A673 (cell line): Measurements from ENCODE around the gene AOPEP. TPM values are rescaled to one million over a fixed set of nuclear protein-coding genes. Genes with fewer than 3 reads are reported as not detected.

Experiments
- BruUV-seq: library from RNA; stranded (reverse); fragments of 400-500 nt; replicated peaks from 2 replicates; lab custom pipeline; 2021; lab: Mats Ljungman, UMichigan
- CTCF ChIA-PET: fragments of 300-600 bp; sonication (Branson Sonifier 250); formaldehyde crosslinking; loops from one replicate; lab custom pipeline; 2022; ENCODE audit warnings: antibody characterized with exemption; lab: Charles Lee
- POLR2A ChIA-PET: fragments of 300-600 bp; sonication (Branson Sonifier 250); formaldehyde crosslinking; loops from one replicate; lab custom pipeline; 2022; ENCODE audit warnings: antibody characterized with exemption; ENCODE audit not compliant: low non-redundant PET; lab: Charles Lee
- DNase-seq: peaks from one replicate; pipeline ENCODE4 v3.0.0-alpha.2; 2015; ENCODE audit warnings: low spot score
- H3K27ac ChIP-seq: fragments of 200-600 bp; sonication (generic); 2 replicates; pipeline ENCODE4 v1.5.1; 2016; ENCODE audit warnings: mixed run types, low read depth, mild to moderate bottlenecking, mixed read lengths, antibody characterized with exemption, low read length; ENCODE audit not compliant: poor library complexity, severe bottlenecking
- H3K27me3 ChIP-seq: fragments of 200-600 bp; sonication (generic); replicated peaks from 2 replicates; pipeline ENCODE4 v1.6.1; 2017; ENCODE audit warnings: mixed run types, low read depth, mild to moderate bottlenecking, mixed read lengths, antibody characterized with exemption, low read length; ENCODE audit not compliant: insufficient read depth, poor library complexity
- H3K36me3 ChIP-seq: fragments of 200-600 bp; sonication (generic); 2 replicates; pipeline ENCODE4 v1.6.1; 2016; ENCODE audit warnings: mixed run types, mild to moderate bottlenecking, mixed read lengths, antibody characterized with exemption, low read length; ENCODE audit not compliant: insufficient read depth, poor library complexity, severe bottlenecking
- H3K4me1 ChIP-seq: fragments of 200-600 bp; sonication (generic); 2 replicates; pipeline ENCODE4 v1.6.1; 2017; ENCODE audit warnings: mixed run types, mild to moderate bottlenecking, mixed read lengths, antibody characterized with exemption, low read length; ENCODE audit not compliant: insufficient read depth, poor library complexity, severe bottlenecking
- H3K4me3 ChIP-seq: fragments of 200-600 bp; sonication (generic); 2 replicates; pipeline ENCODE4 v1.5.1; 2016; ENCODE audit warnings: low read depth, mixed run types, mild to moderate bottlenecking, mixed read lengths, low read length; ENCODE audit not compliant: poor library complexity, severe bottlenecking
- H3K9me3 ChIP-seq: fragments of 200-600 bp; sonication (generic); 2 replicates; pipeline ENCODE4 v1.6.1; 2016; ENCODE audit warnings: mixed run types, low read depth, mild to moderate bottlenecking, mixed read lengths, antibody characterized with exemption, low read length; ENCODE audit not compliant: poor library complexity, severe bottlenecking
- CTCF ChIP-seq: fragments of 300-800, 200-600 bp; sonication (generic); conservative IDR thresholded peaks from 2 replicates; pipeline ENCODE4 v1.5.1; 2017; ENCODE audit warnings: low read depth, mild to moderate bottlenecking, antibody characterized with exemption, low read length, moderate library complexity, mixed read lengths
- EZH2 ChIP-seq: fragments of 200-600 bp; sonication (generic); IDR thresholded peaks from 2 replicates; pipeline ENCODE4 v1.6.1; 2017; ENCODE audit warnings: borderline replicate concordance, low read depth, mild to moderate bottlenecking, mixed read lengths, antibody characterized with exemption, low read length; ENCODE audit not compliant: poor library complexity, severe bottlenecking
- intact Hi-C: fragments of 100-400 bp; cut with micrococcal nuclease; formaldehyde crosslinking; loops from one replicate; pipeline ENCODE4 v1.10.0; 2022; ENCODE audit not compliant: unreplicated experiment
- total RNA-seq: library from RNA; stranded (reverse); gene quantifications from 2 replicates; pipeline ENCODE4 v1.2.3, GENCODE V29; 2021

Gene AOPEP
- total RNA-seq, 1 experiment from 2014 or later: 17.5 TPM

- no peak for DNase-seq
- Histone ChIP-seq H3K27me3 (no peaks in the 10 kb centered on the region), H3K4me3 (no peak overlapping the region), H3K27ac (no peak overlapping the region), H3K36me3 (no peaks in the 10 kb centered on the region), H3K4me1 (peaks cover 16% of the 10 kb centered on the region), H3K9me3 (no peaks in the 10 kb centered on the region)
- CTCF ChIA-PET: no interaction called here
- intact Hi-C loops: loop anchor here (5.0 to 10.0 kb wide), 2 partner anchors 141 to 223 kb away; no protein-coding TSS in a partner anchor
- no TSS peak for BruUV-seq
- POLR2A ChIA-PET: no interaction called here
- TF ChIP-seq EZH2: no peak
- no peak for TF ChIP-seq CTCF
Measured at GRCh38 chr9:95008151-95008771, 281.8 kb downstream of the AOPEP start.

GRCh38 chr9:95009459-95009858, 283.0 kb downstream of the AOPEP start:
- H3K4me3 ChIP-seq: no peak overlapping the region
- H3K27ac ChIP-seq: no peak overlapping the region
- ChIA-PET POLR2A (no interaction called here), CTCF (no interaction called here)
- no TSS peak for BruUV-seq
- no peaks in the 10 kb centered on the region for H3K27me3 ChIP-seq
- intact Hi-C loops: loop anchor here (5.0 to 10.0 kb wide), 2 partner anchors 142 to 225 kb away; no protein-coding TSS in a partner anchor
- no peak for DNase-seq
- no peaks in the 10 kb centered on the region for H3K9me3 ChIP-seq
- TF ChIP-seq EZH2 (no peak), CTCF (no peak)
- H3K4me1 ChIP-seq: peaks cover 9% of the 10 kb centered on the region
- no peaks in the 10 kb centered on the region for H3K36me3 ChIP-seq

- TF ChIP-seq CTCF: no peak
- TF ChIP-seq EZH2: no peak
- CTCF ChIA-PET: no interaction called here
- Histone ChIP-seq H3K4me3 (no peak overlapping the region), H3K9me3 (no peaks in the 10 kb centered on the region), H3K4me1 (peaks cover 9% of the 10 kb centered on the region), H3K27me3 (no peaks in the 10 kb centered on the region), H3K27ac (no peak overlapping the region), H3K36me3 (peaks cover 3% of the 10 kb centered on the region)
- POLR2A ChIA-PET: no interaction called here
- DNase-seq: no peak
- BruUV-seq: no TSS peak
- intact Hi-C loops: no loop called here
Measured at GRCh38 chr9:95010431-95010838, 283.9 kb downstream of the AOPEP start.
